HG02938 (cell line): Measurements from ENCODE around the gene STK32C.
"Not testable (repeated sequence)": the region's sequence is repeated elsewhere in the genome, so short reads cannot be mapped to it uniquely, and the experiment has no call there.

Experiments
- ATAC-seq: cut with Tn5 transposase; IDR thresholded peaks from one replicate; pipeline ENCODE4 v1.9.1; 2021; ENCODE audit warnings: mild to moderate bottlenecking, moderate library complexity; ENCODE audit not compliant: unreplicated experiment

STK32C gene

GRCh38 chr10:132303361-132304115, 4.2 kb downstream of the STK32C start:
- no peak for ATAC-seq

DNA sequence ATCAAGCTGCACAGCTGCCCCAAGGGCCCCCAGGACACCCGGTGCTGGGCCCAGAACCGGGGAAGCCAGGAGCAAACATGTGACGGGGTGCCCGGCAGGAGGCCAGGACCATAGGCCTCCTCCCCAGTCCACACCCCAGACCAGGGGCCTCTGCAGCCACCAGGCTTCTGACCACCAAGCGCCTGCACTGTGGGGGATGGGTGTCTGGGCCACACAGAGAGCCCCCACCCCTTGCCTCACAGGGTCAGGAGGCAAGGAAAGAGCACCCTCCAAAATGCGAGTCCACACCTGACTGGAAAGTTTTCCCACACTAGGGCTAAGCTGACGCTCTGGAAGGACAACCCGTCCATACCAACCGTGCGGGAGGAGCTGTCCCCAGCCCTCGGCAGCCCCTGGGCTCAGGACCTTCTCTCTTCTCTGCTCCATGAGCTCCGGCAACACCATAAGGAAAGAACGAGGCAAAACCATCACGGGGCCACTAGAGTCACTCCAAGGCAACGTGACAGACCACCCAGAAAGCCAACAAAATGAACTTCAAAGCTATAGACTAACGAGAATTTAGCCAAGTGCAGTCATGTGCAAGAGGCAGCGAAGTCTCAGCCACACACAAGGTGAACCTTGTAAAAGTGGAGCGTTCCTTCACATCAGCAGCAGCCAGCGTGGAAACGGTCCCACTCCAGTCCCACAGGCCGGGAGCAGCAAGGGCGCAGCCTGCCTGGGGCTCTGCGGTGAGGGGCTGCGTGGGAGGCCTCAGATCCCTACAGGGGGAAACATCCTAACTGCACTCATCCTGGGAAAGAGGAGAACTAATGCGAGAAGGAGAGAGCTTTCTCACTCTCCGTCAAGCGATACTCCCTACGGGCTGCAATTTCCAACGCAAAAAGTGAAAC, 5.1 kb downstream of the STK32C start:
- ATAC-seq: no peak

DNA sequence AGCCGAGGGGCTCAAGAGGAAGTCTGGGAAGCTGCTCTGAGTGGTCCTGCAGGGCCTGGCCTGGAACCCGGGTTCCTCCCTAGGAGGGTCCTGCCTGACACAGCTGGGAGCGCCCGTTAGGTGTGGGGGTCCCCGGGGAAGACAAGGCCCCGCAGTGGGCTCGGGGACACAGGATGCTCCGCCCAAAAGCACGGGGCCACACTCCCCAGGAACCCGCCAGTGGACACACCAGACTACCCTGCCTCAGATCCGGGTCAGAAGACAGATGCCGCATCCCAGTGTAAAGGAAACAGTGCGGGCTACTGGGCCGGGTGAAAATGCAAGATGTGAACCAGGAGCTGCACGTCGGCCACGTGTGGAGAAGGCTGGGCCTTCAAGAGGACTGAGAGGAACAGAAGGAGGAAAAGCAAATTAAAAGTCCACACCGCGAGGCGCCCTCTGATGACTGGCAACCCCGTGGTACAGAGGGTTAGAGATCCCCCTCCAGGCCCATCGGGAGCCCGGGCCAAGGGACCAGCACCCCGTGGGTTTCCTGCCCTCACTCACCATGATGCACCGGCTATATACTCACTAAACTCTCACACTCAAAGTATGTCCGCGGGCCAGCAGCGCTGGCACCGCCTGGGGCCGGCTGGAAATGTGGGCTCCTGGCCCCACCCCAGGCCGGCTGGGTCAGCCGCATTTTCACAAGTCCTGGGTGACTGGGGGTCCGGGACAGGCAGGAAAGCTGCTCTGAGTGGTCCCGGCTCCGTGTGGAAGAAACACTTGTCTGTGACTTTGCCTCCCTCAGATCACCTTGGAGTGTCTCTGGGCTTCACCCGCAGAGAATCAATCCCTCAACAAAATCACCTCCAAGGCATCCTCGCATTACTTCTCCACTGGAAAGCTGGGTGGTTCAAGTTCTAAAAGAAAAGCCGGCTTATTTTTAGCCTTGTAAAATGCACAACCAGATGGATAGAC, 6.1 kb downstream of the STK32C start:
- ATAC-seq: no peak

GRCh38 chr10:132300582-132300981, 7.2 kb downstream of the STK32C start:
- ATAC-seq: no peak

DNA sequence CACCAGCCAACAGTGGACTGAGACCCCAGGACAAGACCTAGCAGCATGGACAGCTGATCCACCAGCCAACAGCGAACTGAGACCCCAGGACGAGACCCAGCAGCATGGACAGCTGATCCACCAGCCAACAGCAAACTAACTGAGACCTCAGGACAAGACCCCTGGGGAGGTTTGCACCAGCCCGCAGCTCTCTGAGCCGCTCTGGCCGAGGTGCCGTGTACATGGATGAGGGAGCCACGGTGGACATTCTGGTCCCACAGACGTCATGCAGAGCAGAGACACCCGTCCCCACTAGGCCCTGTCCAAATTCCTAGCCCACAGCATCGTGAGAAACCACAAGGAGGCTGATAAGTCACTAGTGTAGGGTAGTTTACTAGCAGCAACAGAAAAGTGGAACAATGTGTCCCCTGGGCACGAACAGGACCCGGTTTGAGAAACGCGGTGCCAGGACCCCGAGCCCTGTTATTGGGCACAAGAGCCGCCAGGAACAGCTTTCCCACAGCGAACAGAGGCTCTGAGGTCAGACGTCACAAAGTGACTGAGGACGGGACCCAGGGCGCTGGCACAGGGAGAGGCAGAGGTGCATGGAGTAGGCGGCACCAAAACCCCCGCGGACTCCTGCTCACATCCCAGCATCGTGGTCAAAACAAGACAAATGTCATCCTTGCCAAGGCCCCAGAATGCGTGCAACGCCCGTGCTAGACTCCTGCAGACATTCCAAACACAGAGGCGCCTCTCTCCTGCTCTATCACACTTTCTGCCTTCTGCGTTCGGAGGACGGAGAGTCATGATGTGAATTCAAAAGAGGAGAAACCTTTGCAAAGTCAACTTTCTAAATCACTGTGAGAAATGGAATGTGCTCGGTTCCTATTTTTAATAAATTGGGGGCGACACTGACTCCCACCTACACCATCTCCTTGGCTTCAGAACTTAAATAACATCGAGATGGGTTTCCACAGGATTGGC, 8.1 kb downstream of the STK32C start:
- ATAC-seq: no peak

- ATAC-seq: no peak
Measured at GRCh38 chr10:132298038-132298881, 9.5 kb downstream of the STK32C start.

DNA sequence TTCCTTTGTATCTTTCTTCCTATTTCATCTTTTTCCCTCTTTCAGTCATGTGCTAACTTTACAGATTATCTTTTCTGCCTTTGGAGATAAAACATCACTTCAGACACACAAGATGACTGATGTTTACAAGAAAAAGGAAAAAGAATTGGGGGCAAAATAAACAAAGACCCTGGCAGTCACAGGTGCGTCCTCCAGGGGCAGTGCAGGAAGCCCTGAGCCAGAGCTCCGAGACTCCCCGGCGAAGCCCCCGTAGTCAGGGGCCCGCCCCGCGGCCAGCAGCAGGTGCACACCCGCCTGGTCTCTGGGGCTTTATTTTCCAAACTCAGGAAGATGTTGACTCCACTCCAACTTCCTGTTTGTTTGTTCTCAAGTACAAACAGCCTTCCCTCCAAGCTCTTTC, 10.2 kb downstream of the STK32C start:
- ATAC-seq: no peak

GRCh38 chr10:132296666-132297443, 10.9 kb downstream of the STK32C start:
- ATAC-seq: no peak

GRCh38 chr10:132295481-132295880, 12.3 kb downstream of the STK32C start:
- not testable (repeated sequence) for ATAC-seq

- no peak for ATAC-seq
Measured at GRCh38 chr10:132294561-132295318, 13.0 kb downstream of the STK32C start.

DNA sequence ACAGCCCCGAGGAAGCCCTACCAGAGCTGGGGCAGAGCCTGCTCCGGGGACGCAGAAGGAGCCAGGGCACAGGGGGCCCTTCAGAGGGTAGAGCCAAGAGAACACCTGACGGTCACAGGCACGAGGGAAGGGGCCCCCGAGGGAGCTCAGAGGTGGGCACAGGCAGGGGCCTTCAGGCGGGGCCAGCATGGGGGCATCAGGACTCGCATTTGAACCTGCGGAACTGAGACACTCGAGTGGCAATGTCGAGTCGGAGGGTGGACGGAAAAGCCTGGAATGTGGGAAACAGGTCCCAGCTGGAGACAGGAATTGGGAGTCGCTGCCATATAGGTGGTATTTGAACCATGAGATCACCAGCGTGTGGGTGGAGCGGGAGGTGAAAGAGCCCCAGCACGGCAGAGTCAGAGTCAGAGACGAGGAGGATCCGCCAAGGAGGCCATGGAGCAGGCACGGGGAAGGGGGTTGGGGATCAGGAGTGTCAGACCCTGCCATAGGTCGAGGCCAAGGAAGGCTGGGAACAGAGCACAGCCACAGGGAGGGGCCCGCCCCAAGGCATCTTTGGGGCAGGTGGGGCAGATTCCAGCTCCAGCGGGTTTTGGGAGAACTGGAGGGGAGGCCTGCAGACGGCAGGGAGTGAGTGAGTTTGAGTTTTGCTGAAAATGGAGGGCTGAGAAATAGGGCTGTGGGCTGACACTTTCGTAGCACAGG, 13.8 kb downstream of the STK32C start:
- no peak for ATAC-seq

DNA sequence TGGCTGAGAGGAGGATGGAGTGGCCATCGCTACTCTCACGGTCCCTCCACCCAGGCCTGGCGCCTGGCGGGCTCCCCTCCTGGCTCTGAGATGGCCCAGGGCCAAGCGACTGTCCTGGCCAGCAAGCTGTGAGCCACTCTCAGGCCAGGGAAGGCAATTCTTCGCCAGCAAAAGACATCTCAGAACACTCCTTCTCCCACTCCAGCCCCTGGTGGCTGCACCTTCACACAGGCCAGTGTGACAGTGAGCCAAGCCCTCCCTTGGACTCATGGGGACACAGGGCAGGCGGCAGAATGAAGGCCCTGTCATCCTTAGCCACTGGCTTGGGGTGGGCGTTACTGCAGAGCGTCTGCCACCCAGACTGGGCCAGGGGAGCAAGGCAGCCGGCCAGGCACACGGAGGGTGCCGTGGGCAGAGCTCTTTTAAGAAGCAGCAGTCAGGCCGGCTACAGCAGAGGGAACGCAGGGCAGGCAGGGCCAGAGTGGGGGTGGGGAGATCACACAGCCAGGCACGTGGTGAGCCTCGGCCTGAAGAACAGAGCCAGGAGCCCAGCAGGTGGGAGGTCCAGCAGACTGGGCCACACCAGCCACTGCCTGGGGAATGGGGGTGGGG, 14.4 kb downstream of the STK32C start:
- no peak for ATAC-seq

GRCh38 chr10:132292287-132293200, 15.2 kb downstream of the STK32C start:
- ATAC-seq: no peak

- ATAC-seq: no peak
Measured at GRCh38 chr10:132291826-132292225, 15.9 kb downstream of the STK32C start.

DNA sequence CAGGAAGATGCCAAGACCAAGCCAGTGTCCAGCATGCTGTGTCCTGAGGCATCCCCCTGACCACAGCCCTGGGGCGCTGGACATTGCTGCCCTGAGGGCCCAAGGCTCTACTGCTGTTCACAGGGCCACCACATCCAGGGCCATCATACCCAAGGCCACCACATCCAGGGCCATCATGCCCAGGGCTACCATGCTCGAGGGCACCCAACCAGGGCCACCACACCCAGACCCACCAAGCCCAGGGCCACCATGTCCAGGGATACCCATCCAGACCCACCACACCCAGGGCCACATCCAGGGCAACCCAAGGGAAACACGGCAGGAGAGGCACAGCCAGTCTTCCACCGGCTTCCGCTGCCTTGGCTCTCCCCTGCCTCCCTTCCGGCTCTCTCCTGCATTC, 17.1 kb downstream of the STK32C start:
- no peak for ATAC-seq
